ENCODE data around the gene TYK2. TPM values are rescaled to one million over a fixed set of nuclear protein-coding genes. Genes with fewer than 3 reads are reported as not detected.
"Not testable (repeated sequence)": the region's sequence is repeated elsewhere in the genome, so short reads cannot be mapped to it uniquely, and the experiment has no call there.

TYK2 gene
- total RNA-seq, 2 experiments from 2014 or later = 251 to 263 TPM

- no peaks in the 10 kb centered on the region for H3K9me3 Mint-ChIP-seq
- H3K27me3 Mint-ChIP-seq = no peaks in the 10 kb centered on the region
- peak overlapping the region; percentile 97 for H3K27ac Mint-ChIP-seq
- peaks cover 16% of the 10 kb centered on the region for H3K36me3 Mint-ChIP-seq (ENCODE audit: low read depth)
- peaks cover 78% of the 10 kb centered on the region for H3K4me1 Mint-ChIP-seq
- ChIA-PET POLR2A (interaction anchor here (0.6 to 1.1 kb wide), 3 partner anchors 19 to 84 kb away, joined by 3 to 4 read pairs (median 3); no protein-coding TSS in a partner anchor), CTCF (interaction anchor here (0.6 to 19.2 kb wide), 13 partner anchors 10 to 240 kb away, joined by 3 to 612 read pairs (median 4); partner anchors contain the start of gene PDE4A)
- DNase-seq = peak; percentile 61
- peak overlapping the region; percentile 97 for H3K4me3 Mint-ChIP-seq
Observed at GRCh38 chr19:10404888-10405820, 24.8 kb upstream of the TYK2 start.

DNA sequence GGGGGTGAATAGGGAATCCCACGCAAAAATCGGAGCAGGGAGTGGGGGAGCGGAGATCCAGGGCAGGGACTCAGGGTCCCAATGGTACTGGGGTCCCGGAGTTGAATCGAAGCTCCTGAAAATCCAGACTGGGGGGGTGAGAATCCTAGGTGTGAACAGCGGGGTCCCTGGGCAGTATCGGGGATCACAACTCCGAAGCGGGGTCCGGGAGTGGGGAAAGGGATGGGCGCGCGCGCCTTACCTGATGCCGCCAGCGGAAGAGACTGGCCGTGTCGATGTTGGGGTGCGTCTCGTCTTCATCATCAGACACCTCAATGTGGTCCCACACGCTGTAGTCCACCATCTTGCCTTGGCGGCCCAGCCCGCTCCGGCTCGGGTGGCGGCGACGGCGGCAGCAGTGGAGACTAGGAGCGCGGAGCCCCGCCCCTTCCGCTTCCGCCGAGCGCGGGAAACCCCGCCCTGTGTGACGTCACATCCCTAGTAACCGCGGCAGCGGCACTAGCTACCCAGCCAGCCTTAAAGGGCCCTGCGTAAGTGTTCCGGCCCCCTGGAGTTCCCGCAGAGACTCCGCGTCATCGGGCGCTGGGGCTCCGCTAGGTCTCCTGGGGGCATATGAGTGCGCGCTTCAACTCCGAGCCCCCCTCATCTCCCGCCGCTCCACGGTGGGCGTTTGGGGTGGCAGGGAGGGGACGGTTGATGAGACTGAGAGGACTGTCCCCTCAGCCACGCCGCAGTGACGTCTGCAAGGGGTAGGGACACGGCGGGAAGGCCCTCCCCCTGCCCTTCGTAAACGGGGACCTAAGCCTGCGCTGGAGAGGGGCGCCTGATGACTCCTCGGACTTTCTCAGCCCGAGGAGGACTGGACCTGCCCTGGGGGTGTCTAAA lies 23.0 kb upstream of the TYK2 start, which contains the start of gene CDC37:
TSS of gene CDC37 (minus strand) at position 406 of the 885 bp plus-strand sequence. CDS start at position 343, 63 bp downstream.
- CTCF ChIA-PET = interaction anchor here (0.5 to 19.2 kb wide), 19 partner anchors 11 to 301 kb away, joined by 3 to 612 read pairs (median 5); partner anchors contain the start of genes ANGPTL6, ICAM5, P2RY11 and PDE4A
- Mint-ChIP-seq H3K4me1 (peaks cover 69% of the 10 kb centered on the region), H3K4me3 (peak within 1 kb of the TSS; percentile 97), H3K36me3 (ENCODE audit: low read depth) (peaks cover 13% of the 10 kb centered on the region), H3K9me3 (no peaks in the 10 kb centered on the region), H3K27me3 (no peaks in the 10 kb centered on the region), H3K27ac (peak within 1 kb of the TSS; percentile 92)
- POLR2A ChIA-PET = no interaction called here
- DNase-seq = peak; percentile 97

GRCh38 chr19:10402441-10403038 lies 22.2 kb upstream of the TYK2 start:
- H3K4me1 Mint-ChIP-seq = peaks cover 64% of the 10 kb centered on the region
- H3K9me3 Mint-ChIP-seq = no peaks in the 10 kb centered on the region
- ChIA-PET CTCF (interaction anchor here (1.3 to 19.2 kb wide), 5 partner anchors 22 to 177 kb away, joined by 3 to 612 read pairs (median 18); partner anchors contain the start of genes ICAM1 and PDE4A), POLR2A (no interaction called here)
- H3K36me3 Mint-ChIP-seq (ENCODE audit: low read depth) = peaks cover 13% of the 10 kb centered on the region
- peak; percentile 28 for DNase-seq
- peak overlapping the region; percentile 92 for H3K27ac Mint-ChIP-seq
- H3K4me3 Mint-ChIP-seq = peak overlapping the region; percentile 97
- H3K27me3 Mint-ChIP-seq = no peaks in the 10 kb centered on the region

DNA sequence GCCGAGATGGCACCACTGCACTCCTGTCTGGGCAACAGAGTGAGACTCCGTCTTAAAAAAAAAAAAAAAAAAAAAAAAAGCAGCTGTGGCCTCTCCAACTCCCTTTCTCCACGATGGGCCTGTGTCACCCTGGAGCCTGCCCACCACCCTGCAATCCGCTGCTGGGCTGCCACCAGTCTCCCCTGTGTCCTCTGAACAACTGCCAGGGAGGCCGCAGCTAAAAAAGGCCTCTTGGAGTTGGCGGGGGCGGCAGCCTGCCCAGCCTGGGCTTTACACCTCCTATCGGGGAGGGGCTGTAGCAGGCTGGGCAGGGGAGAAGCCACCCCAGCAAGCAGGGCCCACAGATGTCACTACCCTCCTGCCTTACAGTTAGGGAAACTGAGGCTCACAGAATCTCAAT lies 19.5 kb upstream of the TYK2 start:
- POLR2A ChIA-PET = interaction anchor here (0.6 to 0.7 kb wide), 2 partner anchors 12 to 32 kb away, joined by 4 to 6 read pairs; no protein-coding TSS in a partner anchor
- peaks cover 26% of the 10 kb centered on the region for H3K36me3 Mint-ChIP-seq (ENCODE audit: low read depth)
- no peaks in the 10 kb centered on the region for H3K9me3 Mint-ChIP-seq
- CTCF ChIA-PET = interaction anchor here (0.7 to 19.2 kb wide), 5 partner anchors 8 to 129 kb away, joined by 4 to 612 read pairs (median 15); partner anchors contain the start of genes ICAM1, ICAM4 and PDE4A
- no peaks in the 10 kb centered on the region for H3K27me3 Mint-ChIP-seq
- DNase-seq = no peak
- no peak overlapping the region for H3K27ac Mint-ChIP-seq
- peaks cover 43% of the 10 kb centered on the region for H3K4me1 Mint-ChIP-seq
- no peak overlapping the region for H3K4me3 Mint-ChIP-seq

DNA sequence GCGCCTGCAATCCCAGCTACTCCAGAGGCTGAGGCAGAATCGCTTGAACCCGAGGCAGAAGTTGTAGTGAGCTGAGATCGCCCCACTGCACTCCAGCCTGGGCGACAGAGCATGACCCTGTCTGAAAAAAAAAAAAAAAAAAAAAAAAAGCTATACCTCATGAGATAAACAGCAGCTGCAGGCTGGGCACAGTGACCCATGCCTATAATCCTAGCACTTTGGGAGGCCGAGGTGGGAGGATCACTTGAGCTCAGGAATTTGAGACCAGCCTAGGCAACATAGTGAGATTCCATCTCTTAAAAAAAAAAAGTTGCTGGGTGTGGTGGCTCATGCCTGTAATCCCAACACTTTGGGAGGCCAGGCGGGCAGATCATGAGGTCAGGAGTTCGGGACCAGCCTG lies 19.0 kb upstream of the TYK2 start:
- DNase-seq, H3K27ac Mint-ChIP-seq, H3K27me3 Mint-ChIP-seq, POLR2A ChIA-PET, H3K4me3 Mint-ChIP-seq, H3K9me3 Mint-ChIP-seq: not testable (repeated sequence)
- Mint-ChIP-seq H3K36me3 (ENCODE audit: low read depth) (peaks cover 26% of the 10 kb centered on the region), H3K4me1 (peaks cover 38% of the 10 kb centered on the region)
- CTCF ChIA-PET = interaction anchor here (0.6 to 19.2 kb wide), 7 partner anchors 10 to 154 kb away, joined by 3 to 612 read pairs (median 15); partner anchors contain the start of genes ICAM1, ICAM4 and PDE4A

GRCh38 chr19:10398819-10399218 lies 18.4 kb upstream of the TYK2 start:
- Mint-ChIP-seq H3K36me3 (ENCODE audit: low read depth) (peaks cover 28% of the 10 kb centered on the region), H3K4me3 (no peak overlapping the region), H3K27ac (no peak overlapping the region), H3K9me3 (no peaks in the 10 kb centered on the region), H3K27me3 (no peaks in the 10 kb centered on the region), H3K4me1 (peaks cover 36% of the 10 kb centered on the region)
- ChIA-PET CTCF (interaction anchor here (0.7 to 19.2 kb wide), 5 partner anchors 10 to 154 kb away, joined by 4 to 612 read pairs (median 18); partner anchors contain the start of genes ICAM1 and PDE4A), POLR2A (no interaction called here)
- DNase-seq = no peak

DNA sequence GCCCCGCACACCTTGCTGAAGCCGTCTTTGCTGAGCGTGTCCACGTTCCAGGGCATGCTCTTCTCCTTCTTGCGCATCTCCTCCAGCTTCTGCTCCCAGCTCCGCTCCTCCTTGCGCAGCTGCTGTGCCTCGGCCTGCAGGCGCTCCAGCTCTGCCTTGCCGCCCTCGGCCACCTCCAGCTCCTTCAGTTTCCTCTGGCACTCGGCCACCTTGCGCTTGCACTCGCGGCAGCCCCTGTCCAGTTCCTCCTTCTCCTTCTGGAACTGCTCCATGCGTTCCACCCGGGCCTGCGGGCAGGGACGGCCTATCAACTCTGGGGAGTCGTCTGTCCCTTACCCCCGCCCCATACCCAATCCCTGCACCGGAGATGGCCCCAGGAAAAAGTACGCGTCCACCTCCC lies 15.5 kb upstream of the TYK2 start:
- H3K9me3 Mint-ChIP-seq = no peaks in the 10 kb centered on the region
- no peak overlapping the region for H3K27ac Mint-ChIP-seq
- peaks cover 23% of the 10 kb centered on the region for H3K36me3 Mint-ChIP-seq (ENCODE audit: low read depth)
- H3K27me3 Mint-ChIP-seq = no peaks in the 10 kb centered on the region
- H3K4me3 Mint-ChIP-seq = no peak overlapping the region
- POLR2A ChIA-PET = no interaction called here
- DNase-seq = no peak
- CTCF ChIA-PET = interaction anchor here (0.6 to 19.2 kb wide), 5 partner anchors 10 to 136 kb away, joined by 3 to 612 read pairs (median 6); partner anchors contain the start of genes PDE4A and TYK2
- peaks cover 20% of the 10 kb centered on the region for H3K4me1 Mint-ChIP-seq

DNA sequence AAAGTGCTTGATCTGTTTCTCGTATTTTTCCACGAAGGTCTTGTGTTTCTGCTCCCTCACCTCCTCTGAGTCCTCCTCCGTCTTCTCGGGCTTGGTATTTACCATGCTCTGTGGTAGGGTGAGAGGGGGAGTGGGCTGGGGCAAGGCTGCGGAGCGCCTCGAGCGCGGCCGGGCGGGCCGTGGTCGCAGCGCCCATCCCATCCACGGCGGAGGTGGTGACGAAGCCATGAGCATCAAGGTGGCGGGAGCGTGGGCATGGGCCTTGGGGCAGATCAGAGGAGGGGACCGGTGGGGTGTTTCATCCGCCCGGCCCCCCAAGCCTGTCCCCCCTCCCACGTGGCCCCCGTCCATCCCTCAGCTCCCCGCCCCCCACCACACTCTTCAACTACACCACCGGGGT lies 15.1 kb upstream of the TYK2 start:
- Mint-ChIP-seq H3K36me3 (ENCODE audit: low read depth) (peaks cover 27% of the 10 kb centered on the region), H3K27ac (no peak overlapping the region), H3K27me3 (no peaks in the 10 kb centered on the region), H3K4me1 (peaks cover 16% of the 10 kb centered on the region), H3K4me3 (no peak overlapping the region), H3K9me3 (no peaks in the 10 kb centered on the region)
- POLR2A ChIA-PET = no interaction called here
- no peak for DNase-seq
- CTCF ChIA-PET = interaction anchor here (0.6 to 19.2 kb wide), 7 partner anchors 10 to 135 kb away, joined by 3 to 612 read pairs (median 6); partner anchors contain the start of genes ICAM1, PDE4A and TYK2

GRCh38 chr19:10395003-10395402 lies 14.6 kb upstream of the TYK2 start:
- peaks cover 27% of the 10 kb centered on the region for H3K36me3 Mint-ChIP-seq (ENCODE audit: low read depth)
- H3K4me3 Mint-ChIP-seq = no peak overlapping the region
- POLR2A ChIA-PET = no interaction called here
- CTCF ChIA-PET = interaction anchor here (0.6 to 8.4 kb wide), 5 partner anchors 11 to 137 kb away, joined by 3 to 148 read pairs (median 6); partner anchors contain the start of genes ICAM1 and TYK2
- no peak overlapping the region for H3K27ac Mint-ChIP-seq
- H3K4me1 Mint-ChIP-seq = peaks cover 12% of the 10 kb centered on the region
- no peaks in the 10 kb centered on the region for H3K9me3 Mint-ChIP-seq
- H3K27me3 Mint-ChIP-seq = no peaks in the 10 kb centered on the region
- no peak for DNase-seq

- no peak for DNase-seq
- H3K4me3 Mint-ChIP-seq = no peak overlapping the region
- H3K36me3 Mint-ChIP-seq (ENCODE audit: low read depth) = peaks cover 29% of the 10 kb centered on the region
- POLR2A ChIA-PET = interaction anchor here (1.1 kb wide), 1 partner anchor 134 kb away, joined by 3 read pairs; no protein-coding TSS in a partner anchor
- CTCF ChIA-PET = interaction anchor here (2.2 to 8.4 kb wide), 4 partner anchors 10 to 135 kb away, joined by 12 to 148 read pairs (median 37); partner anchors contain the start of genes CDC37 and ICAM1
- H3K4me1 Mint-ChIP-seq = peaks cover 8% of the 10 kb centered on the region
- H3K27ac Mint-ChIP-seq = peak overlapping the region; percentile 2
- no peaks in the 10 kb centered on the region for H3K27me3 Mint-ChIP-seq
- H3K9me3 Mint-ChIP-seq = no peaks in the 10 kb centered on the region
Observed at GRCh38 chr19:10393137-10393536, 12.8 kb upstream of the TYK2 start.

DNA sequence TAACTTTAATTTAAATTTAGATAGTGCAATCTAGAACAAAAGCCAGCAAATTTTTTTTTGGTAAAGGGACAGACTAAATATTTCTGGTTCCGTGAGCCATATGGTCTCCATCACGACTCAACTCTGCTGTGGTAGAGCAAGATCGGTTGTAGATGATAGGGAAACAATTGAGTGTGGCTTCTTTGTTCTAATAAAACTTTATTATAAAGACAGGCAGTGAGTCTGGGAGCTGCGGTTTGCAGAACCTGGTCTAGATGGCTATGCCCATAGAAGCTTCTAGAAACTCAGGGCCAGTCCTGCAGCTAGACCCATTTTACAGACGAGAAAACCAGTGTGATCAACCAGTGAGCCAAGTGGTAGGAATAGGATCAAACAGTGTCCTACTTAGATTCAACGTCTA lies 11.7 kb upstream of the TYK2 start:
- peaks cover 29% of the 10 kb centered on the region for H3K36me3 Mint-ChIP-seq (ENCODE audit: low read depth)

More for the DNA sequence above, 11.7 kb upstream of the TYK2 start:
- ChIA-PET CTCF (interaction anchor here (0.5 to 8.4 kb wide), 10 partner anchors 9 to 237 kb away, joined by 3 to 148 read pairs (median 12); partner anchors contain the start of genes CDC37, ICAM1 and TYK2), POLR2A (no interaction called here)
- DNase-seq = no peak
- Mint-ChIP-seq H3K4me1 (peaks cover 3% of the 10 kb centered on the region), H3K9me3 (no peaks in the 10 kb centered on the region), H3K27ac (no peak overlapping the region), H3K4me3 (no peak overlapping the region), H3K27me3 (no peaks in the 10 kb centered on the region)
